Astrocyte (in vitro differentiated cells and primary cell): ENCODE results near the gene CADM1. TPM values are rescaled to one million over a fixed set of nuclear protein-coding genes. Genes with fewer than 3 reads are reported as not detected.

ENCODE experiments used
- DNase-seq: peaks from one replicate; pipeline ENCODE4 v3.0.0-alpha.2; 2010; ENCODE audit warnings: low read depth
- FAIRE-seq: peaks from 2 replicates; lab custom pipeline; 2011; peaks lifted over from hg19 to GRCh38; lab: Jason Lieb, UNC
- H2AFZ ChIP-seq: 2 replicates; pipeline ENCODE4 v1.6.0; 2012; ENCODE audit warnings: low read depth, low read length, inconsistent platforms
- H3K27ac ChIP-seq: 2 replicates; pipeline ENCODE4 v1.5.1; 2011; ENCODE audit warnings: low read depth, low read length, inconsistent platforms
- H3K27me3 ChIP-seq: 2 replicates; pipeline ENCODE4 v1.6.0; 2011; ENCODE audit warnings: low read length, inconsistent platforms; ENCODE audit not compliant: insufficient read depth
- H3K36me3 ChIP-seq: 2 replicates; pipeline ENCODE4 v1.5.1; 2011; ENCODE audit warnings: low read length, inconsistent platforms; ENCODE audit not compliant: insufficient read depth
- H3K4me1 ChIP-seq: 2 replicates; pipeline ENCODE4 v1.5.1; 2011; ENCODE audit warnings: low read length, inconsistent platforms; ENCODE audit not compliant: insufficient read depth
- H3K4me2 ChIP-seq: 2 replicates; pipeline ENCODE4 v1.6.0; 2012; ENCODE audit warnings: low read length, inconsistent platforms
- H3K4me3 ChIP-seq: 2 replicates; pipeline ENCODE4 v1.5.1; 2011; ENCODE audit warnings: low read depth, mild to moderate bottlenecking, low read length, inconsistent platforms; ENCODE audit not compliant: insufficient read depth
- H3K79me2 ChIP-seq: 2 replicates; pipeline ENCODE4 v1.6.0; 2012; ENCODE audit warnings: mild to moderate bottlenecking, low read length, inconsistent platforms; ENCODE audit not compliant: insufficient read depth
- H3K9ac ChIP-seq: 2 replicates; pipeline ENCODE4 v1.6.0; 2012; ENCODE audit warnings: mild to moderate bottlenecking, low read length, inconsistent platforms
- H3K9me3 ChIP-seq: 2 replicates; pipeline ENCODE4 v1.5.1; 2012; ENCODE audit warnings: low read depth, mild to moderate bottlenecking, low read length, inconsistent platforms; ENCODE audit not compliant: insufficient read depth
- H4K20me1 ChIP-seq: 2 replicates; pipeline ENCODE4 v1.6.0; 2012; ENCODE audit warnings: low read length, inconsistent platforms; ENCODE audit not compliant: insufficient read depth
- H3K27ac Mint-ChIP-seq: one replicate; pipeline ENCODE4 v1.8.0; 2021; ENCODE audit warnings: mild to moderate bottlenecking, mixed read lengths; ENCODE audit not compliant: unreplicated experiment
- H3K27me3 Mint-ChIP-seq: one replicate; pipeline ENCODE4 v1.8.0; 2021; ENCODE audit warnings: low read depth, mixed read lengths; ENCODE audit not compliant: unreplicated experiment
- H3K36me3 Mint-ChIP-seq: one replicate; pipeline ENCODE4 v1.8.0; 2021; ENCODE audit warnings: low read depth, mixed read lengths; ENCODE audit not compliant: unreplicated experiment
- H3K4me1 Mint-ChIP-seq: one replicate; pipeline ENCODE4 v1.8.0; 2021; ENCODE audit warnings: low read depth, mixed read lengths; ENCODE audit not compliant: unreplicated experiment
- H3K4me3 Mint-ChIP-seq: one replicate; pipeline ENCODE4 v1.8.0; 2021; ENCODE audit warnings: mild to moderate bottlenecking, moderate library complexity, mixed read lengths; ENCODE audit not compliant: unreplicated experiment
- H3K9me3 Mint-ChIP-seq: one replicate; pipeline ENCODE4 v1.8.0; 2021; ENCODE audit warnings: mild to moderate bottlenecking, mixed read lengths; ENCODE audit not compliant: unreplicated experiment
- EZH2 ChIP-seq: IDR thresholded peaks from 2 replicates; pipeline ENCODE4 v1.6.1; 2012; ENCODE audit warnings: mild to moderate bottlenecking, low read length, inconsistent platforms; ENCODE audit not compliant: insufficient read depth
- total RNA-seq: library from RNA; stranded (reverse); gene quantifications from 2 replicates; pipeline ENCODE4 v1.2.1, GENCODE V29; 2021
- TF ChIP-seq, protein P1 (sequence below): IDR thresholded peaks from 2 replicates; pipeline ENCODE4 v1.5.1; 2011; ENCODE audit warnings: low read depth, mild to moderate bottlenecking, inconsistent platforms, low read length, moderate library complexity; ENCODE audit not compliant: insufficient read depth

CADM1 gene
- total RNA-seq, 1 donor from 2014 or later: 414 TPM

DNA sequence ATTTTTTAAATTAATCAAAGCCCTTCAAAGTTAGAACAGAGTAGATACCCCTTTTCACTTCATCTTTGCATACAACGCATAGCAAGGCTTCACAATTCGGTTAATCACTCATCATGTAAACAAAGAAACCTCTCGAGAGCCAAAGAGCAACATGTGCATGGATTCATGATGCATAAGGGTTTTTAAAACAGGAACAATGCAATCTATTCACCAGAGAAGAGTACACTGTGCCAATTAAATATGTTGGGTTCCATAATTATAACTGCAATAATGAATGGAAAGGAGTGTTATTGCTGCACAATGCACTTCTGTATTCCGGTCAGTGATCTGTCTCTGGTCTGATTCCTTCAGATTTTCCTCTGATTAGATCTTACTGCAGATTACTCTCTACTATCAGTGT is 45.3 kb downstream of the CADM1 start:
- peaks cover 21% of the 10 kb centered on the region for H3K4me1 ChIP-seq
- H3K9me3 ChIP-seq: no peaks in the 10 kb centered on the region
- peaks cover 35% of the 10 kb centered on the region for H3K79me2 ChIP-seq
- H4K20me1 ChIP-seq: no peaks in the 10 kb centered on the region
- H3K4me3 ChIP-seq: no peak overlapping the region
- no peaks in the 10 kb centered on the region for H3K27me3 ChIP-seq
- no peak overlapping the region for H3K9ac ChIP-seq
- no peaks in the 10 kb centered on the region for H3K27me3 Mint-ChIP-seq
- H3K4me2 ChIP-seq: peak overlapping the region; percentile 58
- H3K4me1 Mint-ChIP-seq: peaks cover 68% of the 10 kb centered on the region
- H3K36me3 Mint-ChIP-seq: peaks cover 2% of the 10 kb centered on the region
- H2AFZ ChIP-seq: no peak overlapping the region
- DNase-seq: peak; percentile 58
- FAIRE-seq: no peak
- peak overlapping the region; percentile 21 for H3K27ac Mint-ChIP-seq
- TF ChIP-seq, protein P1, sequence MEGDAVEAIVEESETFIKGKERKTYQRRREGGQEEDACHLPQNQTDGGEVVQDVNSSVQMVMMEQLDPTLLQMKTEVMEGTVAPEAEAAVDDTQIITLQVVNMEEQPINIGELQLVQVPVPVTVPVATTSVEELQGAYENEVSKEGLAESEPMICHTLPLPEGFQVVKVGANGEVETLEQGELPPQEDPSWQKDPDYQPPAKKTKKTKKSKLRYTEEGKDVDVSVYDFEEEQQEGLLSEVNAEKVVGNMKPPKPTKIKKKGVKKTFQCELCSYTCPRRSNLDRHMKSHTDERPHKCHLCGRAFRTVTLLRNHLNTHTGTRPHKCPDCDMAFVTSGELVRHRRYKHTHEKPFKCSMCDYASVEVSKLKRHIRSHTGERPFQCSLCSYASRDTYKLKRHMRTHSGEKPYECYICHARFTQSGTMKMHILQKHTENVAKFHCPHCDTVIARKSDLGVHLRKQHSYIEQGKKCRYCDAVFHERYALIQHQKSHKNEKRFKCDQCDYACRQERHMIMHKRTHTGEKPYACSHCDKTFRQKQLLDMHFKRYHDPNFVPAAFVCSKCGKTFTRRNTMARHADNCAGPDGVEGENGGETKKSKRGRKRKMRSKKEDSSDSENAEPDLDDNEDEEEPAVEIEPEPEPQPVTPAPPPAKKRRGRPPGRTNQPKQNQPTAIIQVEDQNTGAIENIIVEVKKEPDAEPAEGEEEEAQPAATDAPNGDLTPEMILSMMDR: no peak
- no peak for TF ChIP-seq EZH2
- peak overlapping the region; percentile 0 for H3K4me3 Mint-ChIP-seq
- H3K36me3 ChIP-seq: no peaks in the 10 kb centered on the region
- peak overlapping the region; percentile 46 for H3K27ac ChIP-seq
- no peaks in the 10 kb centered on the region for H3K9me3 Mint-ChIP-seq

DNA sequence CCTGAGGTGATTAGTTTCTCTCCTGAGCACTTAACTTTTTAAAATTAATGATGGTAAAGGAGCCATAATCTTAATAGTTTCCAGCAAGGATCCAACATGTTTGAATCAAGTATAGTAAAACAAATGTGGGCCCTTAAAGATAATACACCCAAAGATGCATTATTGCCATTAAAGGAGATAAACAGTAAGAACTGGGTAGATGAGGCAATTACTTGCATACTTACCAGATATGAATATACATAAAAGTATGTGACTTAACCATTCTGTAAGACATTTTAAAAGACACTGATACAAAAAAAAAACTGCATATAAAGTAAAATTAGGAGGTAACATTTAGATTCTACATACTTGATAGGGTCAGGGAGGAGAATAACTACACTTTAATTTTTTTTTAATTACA is 48.2 kb downstream of the CADM1 start:
- Mint-ChIP-seq H3K4me3 (no peak overlapping the region), H3K4me1 (peaks cover 55% of the 10 kb centered on the region), H3K27me3 (no peaks in the 10 kb centered on the region), H3K9me3 (no peaks in the 10 kb centered on the region), H3K36me3 (peaks cover 2% of the 10 kb centered on the region), H3K27ac (no peak overlapping the region)
- Histone ChIP-seq H3K4me3 (no peak overlapping the region), H3K9ac (no peak overlapping the region), H3K9me3 (no peaks in the 10 kb centered on the region), H3K27me3 (no peaks in the 10 kb centered on the region), H4K20me1 (no peaks in the 10 kb centered on the region), H3K27ac (no peak overlapping the region), H3K36me3 (no peaks in the 10 kb centered on the region), H3K79me2 (peaks cover 35% of the 10 kb centered on the region), H3K4me2 (no peak overlapping the region), H2AFZ (no peak overlapping the region), H3K4me1 (peaks cover 19% of the 10 kb centered on the region)
- no peak for TF ChIP-seq EZH2
- TF ChIP-seq, protein P1: no peak
- no peak for FAIRE-seq
- DNase-seq: peak; percentile 32

DNA sequence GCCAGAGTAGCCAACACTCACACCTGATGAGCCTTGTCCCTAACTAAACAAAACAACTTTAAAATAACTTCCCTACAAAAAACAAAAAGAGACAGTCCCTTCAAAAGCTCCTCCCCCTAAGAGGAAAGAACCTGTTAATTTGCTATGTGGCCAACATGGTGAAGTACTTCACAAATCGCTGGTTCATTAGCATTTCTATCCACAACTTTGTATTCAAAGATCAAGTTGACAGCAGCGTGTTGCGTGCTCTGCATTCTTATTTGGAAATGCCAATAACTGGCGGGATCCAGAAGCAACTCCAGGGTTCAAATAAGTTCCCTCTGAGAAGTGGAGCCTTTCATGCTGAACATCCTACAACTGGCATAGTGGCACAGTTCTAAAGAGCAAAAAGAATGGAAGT is 48.6 kb downstream of the CADM1 start:
- FAIRE-seq (no peak), DNase-seq (no peak)
- Histone ChIP-seq H3K36me3 (no peaks in the 10 kb centered on the region), H3K27me3 (no peaks in the 10 kb centered on the region), H3K4me3 (no peak overlapping the region), H3K27ac (no peak overlapping the region), H4K20me1 (no peaks in the 10 kb centered on the region), H3K79me2 (peaks cover 35% of the 10 kb centered on the region), H3K9ac (no peak overlapping the region), H3K9me3 (no peaks in the 10 kb centered on the region), H2AFZ (no peak overlapping the region), H3K4me1 (peaks cover 19% of the 10 kb centered on the region), H3K4me2 (no peak overlapping the region)
- Mint-ChIP-seq H3K36me3 (peaks cover 3% of the 10 kb centered on the region), H3K4me1 (peaks cover 55% of the 10 kb centered on the region), H3K27me3 (no peaks in the 10 kb centered on the region), H3K4me3 (no peak overlapping the region), H3K9me3 (no peaks in the 10 kb centered on the region), H3K27ac (no peak overlapping the region)
- no peak for TF ChIP-seq EZH2
- TF ChIP-seq, protein P1: no peak
